Panc1 (cell line): ENCODE results near the gene NIPBL.

ENCODE experiments used
- CTCF ChIP-seq: fragments of 450-650 bp; IDR thresholded peaks from 2 replicates; pipeline ENCODE4 v1.5.1; 2017; ENCODE audit warnings: mild to moderate bottlenecking
- REST ChIP-seq, 2 experiments: IDR thresholded peaks; 2 replicates each; pipeline ENCODE4 v1.6.1; 2011 to 2012; ENCODE audit warnings: low read depth in 2 of 2, control low read depth in 1 of 2, low read length in 1 of 2, mild to moderate bottlenecking in 1 of 2, moderate library complexity in 1 of 2; ENCODE audit not compliant: insufficient read depth in 1 of 2

- TF ChIP-seq CTCF: no peak
- no peak for TF ChIP-seq REST (IDR thresholded peaks at IDR 0.05; ENCODE audit: insufficient read depth in 1 of 2, low read depth in 2 of 2, low read length in 1 of 2)
Observed at GRCh38 chr5:36889264-36889663, 12.7 kb downstream of the NIPBL start.
